Bronchial epithelial cell (primary cell): Measurements from ENCODE around the gene ZBTB39. TPM values are rescaled to one million over a fixed set of nuclear protein-coding genes. Genes with fewer than 3 reads are reported as not detected.

Source experiments
- DNase-seq: peaks from one replicate; pipeline ENCODE4 v3.0.0-alpha.2; 2010; ENCODE audit warnings: low read depth
- FAIRE-seq: peaks from 2 replicates; lab custom pipeline; 2011; peaks lifted over from hg19 to GRCh38; lab: Jason Lieb, UNC
- H3K27me3 ChIP-seq: 2 replicates; pipeline ENCODE4 v1.5.1; 2011; ENCODE audit warnings: low read length; ENCODE audit not compliant: control insufficient read depth, insufficient read depth
- H3K36me3 ChIP-seq: 2 replicates; pipeline ENCODE4 v1.5.1; 2011; ENCODE audit warnings: low read length; ENCODE audit not compliant: control insufficient read depth, insufficient read depth
- H3K4me3 ChIP-seq: 2 replicates; pipeline ENCODE4 v1.5.1; 2011; ENCODE audit warnings: mild to moderate bottlenecking, low read depth, low read length, control low read depth
- CTCF ChIP-seq: IDR thresholded peaks from 2 replicates; pipeline ENCODE4 v1.5.1; 2011; ENCODE audit warnings: mild to moderate bottlenecking, moderate library complexity, low read length, control low read depth, inconsistent platforms; ENCODE audit not compliant: insufficient read depth, severe bottlenecking
- total RNA-seq: library from RNA; depleted of rRNA; stranded (reverse); fragments of >200 nt; gene quantifications from 2 replicates; pipeline ENCODE4 v1.2.1, GENCODE V29; 2014

Gene ZBTB39
- total RNA-seq, 1 donor from 2014 or later, result 5.5 TPM

GRCh38 chr12:56999456-56999855 lies 6.9 kb downstream of the ZBTB39 start:
- no peak for FAIRE-seq
- H3K4me3 ChIP-seq, result no peak overlapping the region
- H3K27me3 ChIP-seq, result no peaks in the 10 kb centered on the region
- no peak for DNase-seq
- TF ChIP-seq CTCF, result no peak
- peaks cover 8% of the 10 kb centered on the region for H3K36me3 ChIP-seq

DNA sequence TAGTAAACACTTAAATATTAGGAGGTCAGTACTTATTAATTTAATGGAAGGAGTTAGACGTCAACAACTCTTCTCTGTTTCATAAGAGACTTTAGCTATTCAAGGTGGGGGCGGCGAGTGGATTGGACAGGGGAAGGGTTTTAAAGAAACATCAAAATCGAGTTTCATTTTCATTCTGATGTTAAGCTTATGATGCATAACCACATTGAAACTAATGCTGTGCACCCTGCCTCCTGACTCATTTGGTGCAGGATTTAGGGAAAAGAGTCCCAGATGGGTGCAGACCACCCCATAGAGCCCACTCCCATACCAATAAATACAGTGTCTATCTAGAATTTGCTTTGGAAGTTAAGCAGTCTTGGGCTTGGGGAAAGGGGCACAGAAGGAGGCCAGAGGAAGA lies 7.4 kb downstream of the ZBTB39 start:
- no peak for TF ChIP-seq CTCF
- no peak for FAIRE-seq

DNA sequence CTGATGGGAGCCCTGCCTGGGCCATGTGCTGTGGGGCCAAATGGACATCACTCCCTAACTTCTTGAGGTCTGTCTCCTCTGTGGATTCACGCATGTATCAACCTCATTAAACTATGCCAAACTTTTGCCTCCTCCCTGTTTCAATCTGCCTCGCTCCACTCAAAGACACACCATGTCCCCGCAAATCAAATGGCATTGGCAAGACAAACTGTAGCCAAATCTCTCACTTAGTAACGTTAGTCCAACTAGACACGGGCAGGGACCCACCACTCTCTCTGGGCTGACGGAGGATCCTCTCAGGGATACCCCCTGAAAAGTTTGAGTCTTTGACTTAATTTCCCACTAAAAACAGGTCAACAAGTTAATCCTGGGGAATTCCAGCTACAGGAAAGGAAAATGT lies 8.0 kb downstream of the ZBTB39 start:
- peak; percentile 77 for FAIRE-seq
- Histone ChIP-seq H3K4me3 (no peak overlapping the region), H3K27me3 (no peaks in the 10 kb centered on the region), H3K36me3 (peaks cover 7% of the 10 kb centered on the region)
- TF ChIP-seq CTCF, result no peak
- no peak for DNase-seq

More for the DNA sequence above, 7.4 kb downstream of the ZBTB39 start:
- Histone ChIP-seq H3K36me3 (peaks cover 7% of the 10 kb centered on the region), H3K27me3 (no peaks in the 10 kb centered on the region), H3K4me3 (no peak overlapping the region)
- DNase-seq, result no peak

DNA sequence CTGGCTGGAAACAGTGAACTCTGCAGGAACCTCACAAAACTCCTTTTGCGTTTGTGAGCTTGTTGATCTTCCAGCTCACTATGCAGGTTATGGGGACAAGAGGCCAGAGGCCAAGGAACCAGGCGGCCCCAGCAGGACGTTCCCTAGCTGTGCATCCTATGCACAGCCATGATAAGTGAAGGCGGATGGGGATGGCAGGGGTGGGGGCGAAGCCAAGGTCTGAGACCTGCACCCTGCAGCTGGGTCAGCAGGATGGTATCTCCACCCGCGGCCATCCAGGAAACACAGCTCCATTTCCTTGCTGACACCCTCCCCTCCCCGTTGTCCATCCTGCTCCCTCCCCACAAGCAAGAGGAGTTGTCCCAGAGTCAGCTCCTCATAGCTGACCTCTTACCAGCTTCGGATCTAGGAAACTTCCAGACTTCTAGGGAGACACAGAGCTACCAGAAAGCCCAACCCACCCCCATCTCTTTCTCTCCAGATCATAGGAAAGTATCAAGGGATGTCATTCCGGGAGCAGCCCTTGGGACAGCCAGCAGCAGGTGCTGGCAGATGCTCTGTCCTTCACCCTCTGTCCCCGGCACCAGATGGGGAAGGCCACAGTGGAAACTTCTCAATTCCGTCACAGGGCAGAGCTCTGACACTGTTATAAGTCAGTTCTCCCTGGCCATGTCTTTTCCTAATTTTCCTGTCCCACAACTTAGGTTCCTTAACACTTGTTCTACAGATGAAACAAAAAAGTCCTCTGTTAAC lies 9.4 kb downstream of the ZBTB39 start:
- TF ChIP-seq CTCF, result no peak
- DNase-seq, result no peak
- no peak for FAIRE-seq
- H3K4me3 ChIP-seq, result no peak overlapping the region
- H3K27me3 ChIP-seq, result no peaks in the 10 kb centered on the region
- H3K36me3 ChIP-seq, result no peaks in the 10 kb centered on the region

DNA sequence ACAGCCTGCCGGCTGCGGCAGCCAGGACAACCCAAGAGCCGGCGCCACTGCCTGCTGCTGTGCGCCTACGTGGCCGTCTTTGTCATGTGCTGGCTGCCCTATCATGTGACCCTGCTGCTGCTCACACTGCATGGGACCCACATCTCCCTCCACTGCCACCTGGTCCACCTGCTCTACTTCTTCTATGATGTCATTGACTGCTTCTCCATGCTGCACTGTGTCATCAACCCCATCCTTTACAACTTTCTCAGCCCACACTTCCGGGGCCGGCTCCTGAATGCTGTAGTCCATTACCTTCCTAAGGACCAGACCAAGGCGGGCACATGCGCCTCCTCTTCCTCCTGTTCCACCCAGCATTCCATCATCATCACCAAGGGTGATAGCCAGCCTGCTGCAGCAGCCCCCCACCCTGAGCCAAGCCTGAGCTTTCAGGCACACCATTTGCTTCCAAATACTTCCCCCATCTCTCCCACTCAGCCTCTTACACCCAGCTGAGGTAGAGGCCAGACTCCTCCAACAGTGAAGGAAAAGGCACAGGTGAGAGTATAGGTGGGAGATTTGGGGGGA lies 10.3 kb downstream of the ZBTB39 start:
- no peak for TF ChIP-seq CTCF
- DNase-seq (no peak), FAIRE-seq (no peak)
- Histone ChIP-seq H3K4me3 (no peak overlapping the region), H3K27me3 (no peaks in the 10 kb centered on the region), H3K36me3 (no peaks in the 10 kb centered on the region)
